ENCODE data around the gene RNF123. TPM values are rescaled to one million over a fixed set of nuclear protein-coding genes. Genes with fewer than 3 reads are reported as not detected.
"Not testable (repeated sequence)": the region's sequence is repeated elsewhere in the genome, so short reads cannot be mapped to it uniquely, and the experiment has no call there.

The RNF123 gene
- total RNA-seq, 1 donor from 2014 or later, result 60.4 TPM

DNA sequence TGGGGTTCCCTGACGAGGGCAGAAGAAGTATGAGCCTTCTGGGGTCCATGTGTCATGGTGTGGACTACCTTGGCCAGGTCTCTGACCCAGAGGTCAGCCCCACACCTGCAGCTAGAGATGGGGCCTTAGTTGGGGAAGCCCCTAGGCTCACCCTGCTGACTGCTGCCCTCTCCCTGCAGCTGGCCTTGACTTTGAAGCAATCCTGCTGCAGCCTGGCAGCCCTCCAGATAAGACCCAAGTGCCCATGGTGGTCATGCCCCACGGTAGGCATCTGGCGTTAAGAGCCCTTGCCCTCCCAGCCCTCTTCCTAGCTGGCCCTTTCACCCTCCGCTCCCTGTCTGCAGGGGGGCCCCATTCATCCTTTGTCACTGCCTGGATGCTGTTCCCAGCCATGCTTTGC lies 7.8 kb upstream of the RNF123 start:
- no peak for DNase-seq

- no peak for DNase-seq
These were observed 6.2 kb upstream of the RNF123 start for GRCh38 chr3:49683162-49683561.

- DNase-seq, result not testable (repeated sequence)
These were observed 4.9 kb upstream of the RNF123 start for GRCh38 chr3:49684453-49684852.

DNA sequence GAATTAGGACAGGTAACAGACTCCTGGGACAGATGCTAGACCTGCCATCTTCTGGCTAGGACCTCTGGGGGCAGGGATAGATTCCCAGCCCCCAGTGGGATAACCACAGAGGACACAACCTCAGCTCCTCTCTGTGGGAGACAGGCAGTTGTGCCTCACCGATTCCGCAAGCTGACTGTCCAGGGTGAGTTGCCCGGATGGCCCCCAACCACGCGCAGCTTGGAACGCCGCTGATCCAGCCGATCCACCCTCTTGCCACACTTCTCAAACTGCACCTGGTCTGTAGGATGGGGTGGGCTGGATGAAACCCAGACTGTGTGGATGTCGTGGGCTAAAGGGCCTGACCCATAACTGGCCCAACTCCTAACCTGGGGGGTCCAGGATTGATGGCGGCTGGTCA lies 4.3 kb upstream of the RNF123 start:
- DNase-seq, result not testable (repeated sequence)

DNA sequence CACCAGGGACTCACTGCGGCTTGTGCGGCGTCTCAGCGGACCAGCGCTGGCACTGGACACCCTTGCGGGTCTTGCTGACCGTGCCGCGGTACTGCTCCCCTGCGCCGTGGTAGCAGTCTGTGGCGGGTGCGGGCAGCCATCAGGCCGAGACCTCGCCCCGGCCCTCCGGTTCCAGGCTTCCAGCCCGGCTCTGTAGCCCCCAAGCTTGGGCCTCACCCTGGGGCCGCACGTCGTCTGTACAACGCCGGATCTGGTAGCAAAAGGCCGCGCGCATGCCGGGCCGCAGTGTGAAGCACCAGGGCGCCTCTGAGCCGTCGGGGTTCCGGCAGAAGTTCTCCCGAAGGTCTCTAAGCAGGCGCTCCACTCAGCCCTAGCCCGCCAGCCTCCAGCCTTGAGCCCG lies 3.5 kb upstream of the RNF123 start:
- DNase-seq, result not testable (repeated sequence)

GRCh38 chr3:49686346-49686745 lies 3.0 kb upstream of the RNF123 start:
- DNase-seq, result not testable (repeated sequence)

- peak; percentile 49 for DNase-seq
These were observed 2.5 kb upstream of the RNF123 start for GRCh38 chr3:49686769-49687423.

DNA sequence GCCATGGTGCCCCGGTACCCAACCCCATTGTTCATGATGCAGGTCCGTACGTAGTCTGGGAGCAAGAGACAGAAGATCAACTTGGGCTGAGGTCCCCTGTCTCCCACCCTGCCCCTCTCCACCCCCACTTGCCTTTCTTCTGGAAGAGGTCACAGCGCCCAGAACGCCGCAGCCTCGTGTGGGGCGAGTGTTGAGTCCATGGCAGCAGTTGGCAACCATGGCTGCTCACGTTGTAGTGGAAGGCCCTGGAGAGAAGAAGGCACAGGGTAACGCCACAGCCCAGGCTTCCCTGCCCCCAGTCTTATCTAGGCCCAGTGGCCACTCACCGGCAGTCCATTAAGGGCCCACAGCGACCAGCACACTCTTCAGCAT lies 1.9 kb upstream of the RNF123 start:
- DNase-seq, result not testable (repeated sequence)

GRCh38 chr3:49688338-49689045 lies 865 bp upstream of the RNF123 start:
- not testable (repeated sequence) for DNase-seq

DNA sequence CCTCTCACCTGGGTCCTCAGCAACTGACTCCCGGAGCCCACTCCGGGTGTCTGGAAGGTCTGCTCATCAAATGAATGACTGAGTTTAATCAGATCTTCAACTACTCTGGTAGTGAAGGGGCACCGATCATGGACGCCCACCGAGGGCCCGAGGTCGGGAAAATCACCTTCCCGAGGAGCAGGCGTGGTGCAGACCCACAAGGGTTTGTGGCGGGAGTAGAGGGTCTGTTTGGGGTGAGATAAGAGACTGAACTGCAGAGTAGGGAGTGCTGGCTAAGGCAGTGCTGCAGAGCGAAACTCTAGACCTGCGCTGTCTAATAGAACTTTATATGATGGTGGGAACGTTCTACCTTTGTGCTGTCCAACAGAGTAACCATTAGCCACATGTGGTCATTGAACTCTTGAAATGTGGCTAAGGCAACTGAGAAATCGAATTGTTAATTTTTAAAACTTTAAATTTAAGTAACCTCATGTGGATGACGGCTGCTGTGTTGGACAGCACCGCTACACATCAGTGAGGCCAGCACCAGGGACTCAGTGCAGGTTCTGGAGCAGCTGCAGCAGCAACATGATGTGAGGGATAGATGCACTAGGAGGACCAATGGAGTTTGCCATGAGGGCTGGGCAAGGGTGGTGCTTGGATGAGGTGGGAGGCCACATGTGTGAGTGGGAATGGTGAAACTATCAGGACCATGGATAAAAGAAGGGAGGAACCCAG lies 709 bp downstream of the RNF123 start:
- DNase-seq, result not testable (repeated sequence)

GRCh38 chr3:49690856-49691255 lies 1.5 kb downstream of the RNF123 start:
- not testable (repeated sequence) for DNase-seq

DNA sequence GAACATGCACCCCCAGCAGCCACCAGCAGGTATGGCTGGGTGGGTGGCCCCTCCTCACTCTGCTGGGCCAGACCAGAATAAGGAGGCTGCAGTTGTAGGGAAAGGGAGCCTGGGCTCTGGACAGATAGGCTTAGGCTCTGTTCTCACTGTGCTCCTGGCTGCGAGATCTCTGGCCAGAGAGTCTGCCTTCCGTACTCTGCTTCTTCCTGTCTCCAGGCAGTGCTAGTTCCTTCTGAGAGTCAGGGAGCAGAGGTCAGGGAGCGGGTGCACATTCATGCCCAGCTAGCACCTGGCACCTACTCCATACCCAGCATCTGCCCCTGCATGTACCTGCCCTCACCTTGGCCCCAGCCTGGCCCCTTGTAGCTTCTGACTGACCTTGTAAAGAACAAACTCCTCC lies 2.1 kb downstream of the RNF123 start:
- not testable (repeated sequence) for DNase-seq

DNA sequence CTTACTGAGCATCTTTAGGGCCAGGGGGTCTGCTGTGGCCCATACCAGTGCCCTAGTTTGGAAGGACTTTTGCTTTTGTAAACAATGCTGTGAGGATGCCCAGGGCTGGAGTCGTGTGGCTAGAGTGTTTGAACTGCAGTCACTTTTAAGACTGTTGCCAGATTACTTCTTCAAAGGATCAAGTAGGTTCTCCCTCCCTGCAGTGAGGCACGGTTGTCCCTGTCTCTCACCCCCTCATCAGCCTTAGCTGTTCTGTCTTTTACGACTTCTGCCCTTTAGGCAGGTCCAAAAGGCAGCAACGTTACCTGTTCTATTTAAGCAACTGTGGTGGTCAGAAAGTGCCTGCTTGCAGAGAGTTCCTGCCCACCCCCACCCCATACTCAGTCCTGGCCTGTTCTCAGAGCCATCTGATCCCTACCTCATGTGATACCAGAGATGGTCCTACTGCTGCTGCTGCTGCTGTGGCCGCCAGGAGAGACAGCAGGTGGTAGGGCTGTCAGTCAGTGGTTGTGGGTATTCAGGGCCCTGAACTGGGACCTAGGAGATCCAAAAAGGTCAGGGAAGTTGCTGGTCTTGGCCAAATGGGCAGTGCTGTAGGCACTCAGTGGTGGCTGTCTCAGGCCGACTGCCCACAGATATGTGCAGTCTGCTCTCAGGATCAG lies 5.2 kb downstream of the RNF123 start:
- DNase-seq, result peak; percentile 57

- not testable (repeated sequence) for DNase-seq
These were observed 6.1 kb downstream of the RNF123 start for GRCh38 chr3:49695350-49696015.

DNA sequence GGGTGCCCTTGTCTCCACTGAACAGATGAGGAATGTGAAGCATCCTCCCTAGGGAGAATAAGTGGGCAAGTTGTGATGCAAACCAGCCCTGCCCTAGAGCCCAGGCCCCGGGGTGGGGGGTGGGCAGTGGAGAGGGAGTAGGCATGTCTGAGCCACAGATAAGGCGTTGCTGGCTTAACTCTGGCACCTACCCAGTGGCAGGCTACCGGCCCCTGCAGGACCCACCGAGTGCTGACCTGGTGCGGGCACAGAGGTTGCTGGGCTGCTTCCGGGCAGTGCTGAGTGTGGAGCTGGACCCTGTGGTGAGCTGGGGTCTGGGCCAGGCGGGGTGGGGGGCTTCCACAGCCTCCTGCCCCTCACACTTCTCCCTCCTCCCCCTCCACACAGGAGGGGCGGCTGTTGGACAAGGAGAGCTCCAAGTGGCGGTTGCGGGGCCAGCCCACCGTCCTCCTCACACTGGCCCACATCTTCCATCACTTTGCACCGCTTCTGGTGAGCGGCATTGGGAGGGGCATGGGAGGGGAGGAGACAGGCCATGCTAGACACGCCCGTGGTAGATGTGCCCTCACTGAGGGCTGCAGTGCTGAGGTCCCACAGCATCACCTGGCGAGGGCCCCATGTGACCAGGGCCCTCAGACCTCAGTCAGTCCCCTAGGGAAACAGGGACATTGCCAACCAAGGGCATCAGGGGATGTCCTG lies 10.1 kb downstream of the RNF123 start:
- no peak for DNase-seq

GRCh38 chr3:49700014-49700413 lies 10.7 kb downstream of the RNF123 start:
- DNase-seq, result no peak

DNA sequence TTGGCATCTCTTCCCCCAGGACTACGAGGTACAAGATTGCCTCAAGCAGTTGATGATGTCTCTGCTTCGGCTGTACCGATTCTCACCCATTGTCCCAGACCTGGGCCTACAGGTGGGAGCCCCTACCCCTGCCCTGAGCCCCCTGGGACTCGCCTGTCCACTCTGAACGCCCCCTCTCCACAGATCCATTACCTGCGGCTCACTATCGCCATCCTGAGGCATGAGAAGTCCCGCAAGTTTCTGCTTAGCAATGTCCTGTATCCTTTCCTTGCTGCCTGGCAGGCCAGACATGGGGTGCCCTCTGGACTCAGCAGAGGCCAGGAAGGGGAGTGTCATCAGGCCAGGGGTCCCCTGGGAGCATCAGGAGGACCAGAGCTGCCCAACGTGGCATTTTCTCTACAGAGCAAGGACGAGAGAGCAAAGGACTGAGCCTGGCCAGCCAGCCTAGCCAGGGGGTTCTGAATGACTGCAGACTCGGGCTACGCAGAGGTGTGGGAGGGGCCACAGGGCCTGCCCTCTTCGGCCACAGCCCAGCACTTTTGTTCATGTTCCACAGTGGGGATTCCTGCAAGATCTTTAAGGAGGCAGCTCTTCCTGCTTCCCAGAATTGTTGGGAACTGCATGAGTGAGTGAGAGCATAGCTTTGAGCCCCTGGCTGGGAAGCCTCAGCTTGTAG lies 11.2 kb downstream of the RNF123 start:
- DNase-seq, result no peak

DNA sequence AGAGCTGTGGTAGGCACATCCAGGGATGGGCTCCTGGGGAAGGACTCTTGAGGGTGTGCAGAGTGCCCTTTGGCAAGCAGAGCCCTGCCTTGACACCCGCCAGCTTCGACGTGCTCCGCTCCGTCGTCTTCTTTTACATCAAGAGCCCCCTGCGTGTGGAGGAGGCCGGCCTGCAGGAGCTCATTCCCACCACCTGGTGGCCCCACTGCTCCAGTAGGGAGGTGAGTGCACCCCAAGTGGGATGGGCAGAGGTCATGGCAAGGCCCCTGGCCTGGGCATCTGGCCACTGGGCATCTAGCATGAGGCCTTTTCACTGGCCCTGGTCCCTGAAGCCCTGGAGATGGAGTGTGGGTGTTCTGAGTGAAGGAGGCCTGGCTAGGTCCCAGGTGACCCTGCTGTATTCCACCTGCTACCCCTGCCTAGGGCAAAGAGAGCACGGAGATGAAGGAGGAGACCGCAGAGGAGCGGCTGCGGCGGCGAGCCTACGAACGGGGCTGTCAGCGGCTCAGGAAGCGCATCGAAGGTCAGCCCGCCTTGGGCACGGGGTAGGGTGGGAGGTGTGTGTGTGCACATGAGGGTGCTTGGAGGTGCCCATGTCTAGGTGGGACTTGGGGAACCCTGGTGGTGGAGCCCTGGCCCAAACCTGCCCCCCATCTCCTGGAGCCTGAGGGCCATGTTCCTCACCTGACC lies 12.2 kb downstream of the RNF123 start:
- DNase-seq, result no peak

GRCh38 chr3:49702672-49703071 lies 13.3 kb downstream of the RNF123 start:
- no peak for DNase-seq

DNA sequence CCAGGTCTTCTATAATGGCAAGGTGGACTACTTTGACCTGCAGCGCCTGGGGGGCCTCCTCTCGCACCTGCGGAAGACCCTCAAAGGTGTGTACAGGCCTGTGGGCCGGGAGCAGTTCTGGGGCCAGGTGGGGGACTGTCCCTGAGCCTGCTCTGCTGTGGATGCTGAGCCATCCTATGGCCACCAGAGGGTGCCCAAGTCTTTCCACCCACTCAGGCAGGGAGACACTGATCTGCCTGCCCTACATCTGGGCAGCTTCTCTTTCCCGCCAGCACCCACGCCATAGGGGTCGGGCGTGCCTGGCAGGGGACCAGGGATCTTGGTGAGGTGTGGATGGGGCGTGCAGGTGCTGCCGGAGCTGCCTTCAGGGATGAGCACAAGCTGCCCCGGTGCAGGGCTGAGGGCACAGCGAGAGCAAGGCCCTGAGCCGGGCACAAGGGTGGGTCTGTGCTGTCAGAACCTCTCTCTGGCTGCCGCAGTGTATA lies 14.1 kb downstream of the RNF123 start:
- DNase-seq, result peak; percentile 72

All from tongue (tissue), 2 donors.